Neuron (in vitro differentiated cells): ENCODE data around the gene IFNL1.
A peak's percentile ranks its signal among the peaks of the same experiment; 100 is the strongest.
"Not testable (repeated sequence)": the region's sequence is repeated elsewhere in the genome, so short reads cannot be mapped to it uniquely, and the experiment has no call there.

Experiments used
- H2AFZ ChIP-seq: one replicate; pipeline ENCODE4 v1.6.1; 2013; ENCODE audit warnings: low read depth, mild to moderate bottlenecking, inconsistent platforms, low read length, moderate library complexity
- H3K27me3 ChIP-seq: one replicate; pipeline ENCODE4 v1.6.1; 2013; ENCODE audit warnings: low read length; ENCODE audit not compliant: insufficient read depth
- H3K36me3 ChIP-seq: one replicate; pipeline ENCODE4 v1.6.1; 2013; ENCODE audit warnings: low read length; ENCODE audit not compliant: insufficient read depth
- H3K4me1 ChIP-seq: one replicate; pipeline ENCODE4 v1.6.1; 2013; ENCODE audit warnings: low read length; ENCODE audit not compliant: insufficient read depth
- H3K4me3 ChIP-seq: 2 replicates; pipeline ENCODE4 v1.5.1; 2013; ENCODE audit warnings: mild to moderate bottlenecking, low read length, moderate library complexity
- H3K9me3 ChIP-seq: one replicate; pipeline ENCODE4 v1.6.1; 2013; ENCODE audit warnings: low read length

Gene IFNL1

GRCh38 chr19:39263912-39264305 is 32.3 kb upstream of the IFNL1 start:
- H3K27me3 ChIP-seq = peaks cover 47% of the 10 kb centered on the region
- no peak overlapping the region for H3K4me3 ChIP-seq

GRCh38 chr19:39264306-39265290 is 31.6 kb upstream of the IFNL1 start:
- Histone ChIP-seq H3K36me3 (no peaks in the 10 kb centered on the region), H3K4me3 (no peak overlapping the region)

More at GRCh38 chr19:39263912-39264305, 32.3 kb upstream of the IFNL1 start:
- Histone ChIP-seq H3K36me3 (no peaks in the 10 kb centered on the region), H3K4me1 (no peaks in the 10 kb centered on the region), H2AFZ (no peak overlapping the region), H3K9me3 (no peaks in the 10 kb centered on the region)

GRCh38 chr19:39265321-39265916 is 30.8 kb upstream of the IFNL1 start:
- Histone ChIP-seq H3K9me3 (no peaks in the 10 kb centered on the region), H3K36me3 (no peaks in the 10 kb centered on the region), H3K27me3 (peaks cover 44% of the 10 kb centered on the region), H3K4me1 (no peaks in the 10 kb centered on the region), H2AFZ (no peak overlapping the region), H3K4me3 (no peak overlapping the region)

More at GRCh38 chr19:39264306-39265290, 31.6 kb upstream of the IFNL1 start:
- Histone ChIP-seq H3K4me1 (no peaks in the 10 kb centered on the region), H3K27me3 (peaks cover 47% of the 10 kb centered on the region), H2AFZ (peak overlapping the region; percentile 37), H3K9me3 (no peaks in the 10 kb centered on the region)

- not testable (repeated sequence) for H3K4me1 ChIP-seq, H3K36me3 ChIP-seq, H3K9me3 ChIP-seq, H2AFZ ChIP-seq, H3K4me3 ChIP-seq
- peaks cover 37% of the 10 kb centered on the region for H3K27me3 ChIP-seq
These were observed 28.1 kb upstream of the IFNL1 start, which contains the start of gene IFNL2 for GRCh38 chr19:39268085-39268484. Gene IFNL2, plus strand, starts transcription at chr19:39268396. Its CDS starts 173 bp downstream, at chr19:39268569.

- not testable (repeated sequence) for H3K4me1 ChIP-seq, H3K36me3 ChIP-seq, H3K4me3 ChIP-seq, H2AFZ ChIP-seq, H3K9me3 ChIP-seq
- peaks cover 33% of the 10 kb centered on the region for H3K27me3 ChIP-seq
These were observed 27.5 kb upstream of the IFNL1 start for GRCh38 chr19:39268531-39269223.

GRCh38 chr19:39269369-39269768 is 26.8 kb upstream of the IFNL1 start:
- H2AFZ ChIP-seq, H3K4me3 ChIP-seq, H3K4me1 ChIP-seq, H3K36me3 ChIP-seq, H3K9me3 ChIP-seq: not testable (repeated sequence)
- H3K27me3 ChIP-seq = peaks cover 27% of the 10 kb centered on the region

GRCh38 chr19:39270036-39270871 is 26.0 kb upstream of the IFNL1 start:
- H3K4me1 ChIP-seq = no peaks in the 10 kb centered on the region
- H3K27me3 ChIP-seq = peaks cover 18% of the 10 kb centered on the region
- no peaks in the 10 kb centered on the region for H3K36me3 ChIP-seq
- no peak overlapping the region for H2AFZ ChIP-seq
- H3K9me3 ChIP-seq = no peaks in the 10 kb centered on the region
- H3K4me3 ChIP-seq = no peak overlapping the region

GRCh38 chr19:39273859-39274258 is 22.3 kb upstream of the IFNL1 start:
- peaks cover 17% of the 10 kb centered on the region for H3K27me3 ChIP-seq
- not testable (repeated sequence) for H3K4me1 ChIP-seq, H3K4me3 ChIP-seq, H2AFZ ChIP-seq, H3K9me3 ChIP-seq, H3K36me3 ChIP-seq

GRCh38 chr19:39275578-39275977 is 20.6 kb upstream of the IFNL1 start:
- H3K4me3 ChIP-seq = no peak overlapping the region
- peaks cover 3% of the 10 kb centered on the region for H3K9me3 ChIP-seq
- no peak overlapping the region for H2AFZ ChIP-seq
- H3K4me1 ChIP-seq = no peaks in the 10 kb centered on the region
- no peaks in the 10 kb centered on the region for H3K36me3 ChIP-seq
- peaks cover 18% of the 10 kb centered on the region for H3K27me3 ChIP-seq

- Histone ChIP-seq H3K27me3 (peaks cover 17% of the 10 kb centered on the region), H3K36me3 (no peaks in the 10 kb centered on the region), H3K4me3 (no peak overlapping the region), H3K4me1 (no peaks in the 10 kb centered on the region), H2AFZ (no peak overlapping the region), H3K9me3 (peaks cover 6% of the 10 kb centered on the region)
These were observed 19.5 kb upstream of the IFNL1 start for GRCh38 chr19:39276740-39277139.

GRCh38 chr19:39277598-39277997 is 18.6 kb upstream of the IFNL1 start:
- H3K4me3 ChIP-seq = no peak overlapping the region
- H3K9me3 ChIP-seq = peaks cover 6% of the 10 kb centered on the region
- no peaks in the 10 kb centered on the region for H3K36me3 ChIP-seq
- peaks cover 17% of the 10 kb centered on the region for H3K27me3 ChIP-seq
- H3K4me1 ChIP-seq = no peaks in the 10 kb centered on the region
- no peak overlapping the region for H2AFZ ChIP-seq

- peaks cover 6% of the 10 kb centered on the region for H3K9me3 ChIP-seq
- peaks cover 5% of the 10 kb centered on the region for H3K27me3 ChIP-seq
- H2AFZ ChIP-seq = no peak overlapping the region
- H3K4me3 ChIP-seq = no peak overlapping the region
- no peaks in the 10 kb centered on the region for H3K36me3 ChIP-seq
- no peaks in the 10 kb centered on the region for H3K4me1 ChIP-seq
These were observed 14.2 kb upstream of the IFNL1 start for GRCh38 chr19:39282021-39282420.
